Stimulated activated CD4-positive, alpha-beta T cell treated with anti-CD3 and anti-CD28 coated beads, Interleukin-12 subunit alpha, Interleukin-12 subunit beta, amount 100 ng/mL, for 4 hours (primary cell): Measurements from ENCODE around the gene BCR.
"Not testable (repeated sequence)": the region's sequence is repeated elsewhere in the genome, so short reads cannot be mapped to it uniquely, and the experiment has no call there.

Experiments used
- DNase-seq: peaks from one replicate; pipeline ENCODE4 v3.0.0-alpha.2; 2020

BCR gene

GRCh38 chr22:23341942-23342695, 161.8 kb downstream of the BCR start:
- not testable (repeated sequence) for DNase-seq

- DNase-seq = no peak
Observed at GRCh38 chr22:23351321-23351720, 171.0 kb downstream of the BCR start.

- no peak for DNase-seq
Observed at GRCh38 chr22:23353004-23353403, 172.7 kb downstream of the BCR start.

GRCh38 chr22:23353696-23354095, 173.4 kb downstream of the BCR start:
- no peak for DNase-seq

- no peak for DNase-seq
Observed at GRCh38 chr22:23356094-23356493, 175.8 kb downstream of the BCR start.

- no peak for DNase-seq
Observed at GRCh38 chr22:23357053-23357452, 176.7 kb downstream of the BCR start.

- no peak for DNase-seq
Observed at GRCh38 chr22:23359583-23360123, 179.3 kb downstream of the BCR start.

- no peak for DNase-seq
Observed at GRCh38 chr22:23361676-23362075, 181.4 kb downstream of the BCR start.

GRCh38 chr22:23363683-23364082, 183.4 kb downstream of the BCR start:
- DNase-seq = no peak

- DNase-seq = no peak
Observed at GRCh38 chr22:23364389-23364788, 184.1 kb downstream of the BCR start.

GRCh38 chr22:23365524-23365923, 185.2 kb downstream of the BCR start:
- no peak for DNase-seq

GRCh38 chr22:23365961-23366360, 185.7 kb downstream of the BCR start:
- no peak for DNase-seq

- not testable (repeated sequence) for DNase-seq
Observed at GRCh38 chr22:23367196-23367595, 186.9 kb downstream of the BCR start.
